ENCODE results near the gene FIG4. TPM values are rescaled to one million over a fixed set of nuclear protein-coding genes. Genes with fewer than 3 reads are reported as not detected.

The FIG4 gene
- total RNA-seq, 4 donors from 2014 or later = 14.7 to 23.9 (median 18.1) TPM

DNA sequence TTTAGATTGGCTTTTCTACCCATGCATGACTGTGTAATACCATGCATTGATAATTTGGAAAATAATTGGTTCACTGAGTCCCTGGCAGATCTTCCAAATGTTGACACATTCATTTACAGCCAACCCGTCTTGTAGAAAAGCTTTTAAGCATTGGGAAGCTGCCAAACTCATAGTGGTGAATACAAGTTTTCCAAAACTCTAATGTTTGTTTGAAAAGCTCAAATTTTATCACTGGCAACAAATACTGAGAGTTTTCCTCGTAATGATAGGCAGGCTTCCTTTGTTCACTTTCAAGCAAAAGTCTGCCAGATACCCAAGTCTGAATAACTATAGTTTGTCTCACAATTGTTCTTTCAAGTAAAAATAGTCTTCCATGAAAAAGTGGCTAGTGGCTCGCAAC is 143.0 kb downstream of the FIG4 start:
- no peak for DNase-seq
- no peaks in the 10 kb centered on the region for H3K36me3 ChIP-seq
- H3K27ac ChIP-seq = no peak overlapping the region
- no peaks in the 10 kb centered on the region for H3K4me1 ChIP-seq
- H3K27me3 ChIP-seq = no peaks in the 10 kb centered on the region
- no peak for TF ChIP-seq POLR2A (IDR thresholded peaks at IDR 0.05)
- TF ChIP-seq, protein P1, sequence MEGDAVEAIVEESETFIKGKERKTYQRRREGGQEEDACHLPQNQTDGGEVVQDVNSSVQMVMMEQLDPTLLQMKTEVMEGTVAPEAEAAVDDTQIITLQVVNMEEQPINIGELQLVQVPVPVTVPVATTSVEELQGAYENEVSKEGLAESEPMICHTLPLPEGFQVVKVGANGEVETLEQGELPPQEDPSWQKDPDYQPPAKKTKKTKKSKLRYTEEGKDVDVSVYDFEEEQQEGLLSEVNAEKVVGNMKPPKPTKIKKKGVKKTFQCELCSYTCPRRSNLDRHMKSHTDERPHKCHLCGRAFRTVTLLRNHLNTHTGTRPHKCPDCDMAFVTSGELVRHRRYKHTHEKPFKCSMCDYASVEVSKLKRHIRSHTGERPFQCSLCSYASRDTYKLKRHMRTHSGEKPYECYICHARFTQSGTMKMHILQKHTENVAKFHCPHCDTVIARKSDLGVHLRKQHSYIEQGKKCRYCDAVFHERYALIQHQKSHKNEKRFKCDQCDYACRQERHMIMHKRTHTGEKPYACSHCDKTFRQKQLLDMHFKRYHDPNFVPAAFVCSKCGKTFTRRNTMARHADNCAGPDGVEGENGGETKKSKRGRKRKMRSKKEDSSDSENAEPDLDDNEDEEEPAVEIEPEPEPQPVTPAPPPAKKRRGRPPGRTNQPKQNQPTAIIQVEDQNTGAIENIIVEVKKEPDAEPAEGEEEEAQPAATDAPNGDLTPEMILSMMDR (IDR thresholded peaks at IDR 0.05) = no peak
- H3K4me3 ChIP-seq = no peak overlapping the region
- no peaks in the 10 kb centered on the region for H3K9me3 ChIP-seq

DNA sequence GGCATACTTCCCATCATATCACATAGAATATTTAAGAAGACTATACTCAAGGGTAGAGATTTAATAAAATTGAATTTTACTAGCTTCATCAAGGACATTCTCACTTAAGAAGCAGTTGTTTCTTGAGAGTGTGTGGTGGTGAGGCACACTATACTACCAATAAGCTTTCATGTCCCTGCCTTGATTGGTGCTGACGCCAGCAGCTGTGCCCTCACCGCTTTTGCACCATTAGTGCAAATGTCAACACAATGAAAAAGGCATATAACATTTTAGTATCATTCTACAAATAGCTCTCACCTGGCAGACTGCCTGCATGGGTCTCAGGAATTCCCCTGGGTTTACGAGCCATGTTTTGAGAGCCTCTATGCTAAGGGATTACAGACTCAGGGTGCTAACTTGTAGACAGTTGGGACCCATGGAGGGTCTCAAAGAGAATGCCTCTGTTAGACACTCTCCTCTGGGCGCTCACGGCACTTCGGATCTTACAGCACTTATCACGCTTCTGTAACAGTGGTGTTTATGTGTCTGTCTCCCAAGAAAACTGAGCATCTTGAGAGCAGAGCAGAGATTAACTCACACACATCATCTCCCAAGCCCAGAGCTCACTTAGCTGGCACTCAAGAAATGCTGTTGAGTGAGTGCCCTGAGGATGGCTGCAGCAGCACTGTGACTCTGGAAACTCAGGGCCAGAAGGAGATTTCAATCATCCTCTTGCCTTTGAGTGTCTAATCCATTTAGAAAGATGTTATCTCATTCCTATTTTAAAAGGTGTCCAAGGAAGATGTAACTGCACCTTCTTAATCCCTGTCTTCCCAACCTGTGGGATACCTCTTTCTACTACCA is 143.7 kb downstream of the FIG4 start:
- Histone ChIP-seq H3K4me3 (no peak overlapping the region), H3K4me1 (no peaks in the 10 kb centered on the region), H3K36me3 (no peaks in the 10 kb centered on the region), H3K27me3 (no peaks in the 10 kb centered on the region), H3K9me3 (no peaks in the 10 kb centered on the region), H3K27ac (no peak overlapping the region)
- no peak for DNase-seq
- no peak for TF ChIP-seq POLR2A (IDR thresholded peaks at IDR 0.05)
- TF ChIP-seq, protein P1 (IDR thresholded peaks at IDR 0.05) = no peak

DNA sequence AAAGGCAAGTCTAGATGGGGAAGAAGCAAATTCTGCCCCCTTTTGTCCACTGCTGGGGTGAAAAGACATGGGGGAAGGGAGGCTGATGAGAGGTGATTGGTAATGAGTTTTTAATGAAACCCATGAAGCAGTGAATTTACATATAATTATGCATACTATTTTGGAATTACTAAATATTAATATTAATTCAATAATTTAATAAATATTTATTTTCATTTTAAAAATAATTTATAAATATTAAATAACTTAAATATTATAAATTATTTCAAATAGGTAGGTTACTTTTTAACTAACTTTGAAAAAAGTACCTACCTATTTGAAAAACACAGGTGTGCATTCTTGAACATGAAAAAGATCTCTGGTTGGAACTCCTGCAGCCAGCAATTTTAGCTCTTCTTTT is 148.9 kb downstream of the FIG4 start:
- Histone ChIP-seq H3K27ac (no peak overlapping the region), H3K4me1 (no peaks in the 10 kb centered on the region), H3K36me3 (no peaks in the 10 kb centered on the region), H3K27me3 (no peaks in the 10 kb centered on the region), H3K4me3 (no peak overlapping the region), H3K9me3 (no peaks in the 10 kb centered on the region)
- TF ChIP-seq POLR2A (IDR thresholded peaks at IDR 0.05) = no peak
- TF ChIP-seq, protein P1 (IDR thresholded peaks at IDR 0.05) = no peak
- DNase-seq = no peak

DNA sequence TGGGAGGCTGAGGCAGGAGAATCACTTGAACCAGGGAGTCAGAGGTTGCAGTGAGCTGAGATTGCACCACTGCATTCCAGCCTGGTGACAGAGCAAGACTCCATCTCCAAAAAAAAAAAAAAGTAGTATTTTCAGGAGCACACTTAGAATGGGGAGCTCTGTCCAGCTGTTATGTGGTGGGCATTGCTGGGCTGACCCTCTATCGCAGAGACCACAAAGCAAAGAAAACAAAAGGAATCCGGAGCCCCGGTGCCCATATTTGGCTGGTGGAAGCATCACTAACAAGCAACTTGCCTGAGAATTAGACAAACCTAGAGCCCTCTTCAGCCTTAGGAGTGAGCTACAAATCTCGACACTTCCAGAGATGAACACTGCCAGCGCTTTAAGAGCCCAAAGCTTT is 149.7 kb downstream of the FIG4 start:
- Histone ChIP-seq H3K27me3 (no peaks in the 10 kb centered on the region), H3K4me3 (no peak overlapping the region), H3K4me1 (no peaks in the 10 kb centered on the region), H3K27ac (no peak overlapping the region), H3K9me3 (no peaks in the 10 kb centered on the region), H3K36me3 (no peaks in the 10 kb centered on the region)
- no peak for DNase-seq
- no peak for TF ChIP-seq POLR2A (IDR thresholded peaks at IDR 0.05)
- TF ChIP-seq, protein P1 (IDR thresholded peaks at IDR 0.05) = no peak

DNA sequence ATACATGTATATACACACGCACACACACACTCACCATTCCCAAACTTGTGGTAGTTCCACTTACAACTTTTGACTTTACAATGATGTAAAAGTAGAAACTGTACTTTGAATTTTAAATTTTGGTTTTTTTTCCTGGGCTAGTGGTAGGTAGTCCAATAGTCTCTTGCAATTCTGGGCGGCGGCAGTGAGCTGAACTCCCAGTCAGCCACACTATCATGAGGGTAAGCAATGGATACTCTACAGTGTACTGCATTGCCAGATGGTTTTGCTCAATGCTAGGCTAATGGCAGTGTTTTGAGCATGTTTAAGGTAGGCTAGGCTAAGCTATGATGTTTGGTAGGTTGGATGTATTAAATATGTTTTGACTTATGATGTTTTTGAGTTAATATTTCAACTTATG is 150.8 kb downstream of the FIG4 start:
- Histone ChIP-seq H3K36me3 (no peaks in the 10 kb centered on the region), H3K4me1 (no peaks in the 10 kb centered on the region), H3K4me3 (no peak overlapping the region), H3K27ac (no peak overlapping the region), H3K9me3 (no peaks in the 10 kb centered on the region), H3K27me3 (no peaks in the 10 kb centered on the region)
- TF ChIP-seq, protein P1 (IDR thresholded peaks at IDR 0.05) = no peak
- TF ChIP-seq POLR2A (IDR thresholded peaks at IDR 0.05) = no peak
- no peak for DNase-seq

Data from Peyer's patch (tissue), 4 donors.